Measurements from ENCODE around the gene INPP5E.

- TF ChIP-seq CTCF (IDR thresholded peaks at IDR 0.05), result peak; percentile 94 to 100 (median 97)
- no peak for TF ChIP-seq POLR2A (IDR thresholded peaks at IDR 0.05)
These were observed 48.9 kb upstream of the INPP5E start for GRCh38 chr9:136488247-136489214.

All from heart left ventricle (tissue), 13 donors.